Stimulated activated CD8-positive, alpha-beta memory T cell treated with anti-CD3 and anti-CD28 coated beads, Interleukin-7, amount 100 ng/mL, for 4 hours (primary cell): ENCODE measurements around the gene CCDC158.
"Not testable (repeated sequence)": the region's sequence is repeated elsewhere in the genome, so short reads cannot be mapped to it uniquely, and the experiment has no call there.

ENCODE experiments used
- DNase-seq, 2 donors: peaks; one replicate each; pipeline ENCODE4 v3.0.0-alpha.2; 2020; ENCODE audit warnings: low read depth in 2 of 2

Gene CCDC158

DNA sequence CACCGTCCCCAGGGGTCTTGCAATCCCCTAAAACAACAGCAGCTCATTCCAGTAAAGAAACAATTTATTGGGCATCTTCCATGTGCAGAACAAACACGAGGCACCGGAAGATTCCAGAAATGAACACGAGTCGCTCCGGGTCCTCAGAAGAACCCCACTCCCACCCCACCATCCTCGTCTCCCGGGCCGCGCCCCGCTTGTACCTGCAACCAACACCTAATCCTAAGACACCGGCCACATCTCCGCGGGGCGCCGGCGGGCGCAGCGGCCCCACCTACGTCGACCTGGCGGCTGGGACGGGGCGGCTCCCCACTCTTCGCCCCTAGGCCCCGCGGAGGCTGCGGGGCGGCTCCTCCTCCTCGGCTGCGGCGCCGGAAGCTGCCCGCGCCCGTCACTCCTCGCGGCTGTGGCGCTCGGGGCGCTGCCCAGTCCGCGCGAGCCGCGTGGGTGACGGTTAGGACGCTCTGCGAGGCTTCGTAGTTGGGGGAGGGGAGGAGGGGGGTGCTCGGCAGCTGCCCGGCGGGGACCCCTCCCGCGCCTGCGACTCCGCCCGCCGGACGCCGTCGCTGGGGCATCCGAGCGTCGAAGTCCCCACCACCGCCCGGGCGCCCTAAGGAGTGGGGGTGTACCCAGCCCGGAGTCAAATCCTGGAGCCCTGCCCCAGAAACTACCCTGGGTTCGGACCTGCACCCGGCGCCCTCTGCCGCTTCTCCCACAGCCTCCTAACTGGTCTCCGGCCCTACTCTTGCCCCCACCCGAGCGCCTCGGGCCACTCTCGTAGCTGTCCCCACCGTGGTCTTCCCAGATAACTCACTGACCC lies at the start of gene CCDC158:
TSS of gene CCDC158 (minus strand) at position 380 of the 820 bp plus-strand sequence. CDS start 17,934 bp downstream, outside the sequence.
- no peak for DNase-seq

DNA sequence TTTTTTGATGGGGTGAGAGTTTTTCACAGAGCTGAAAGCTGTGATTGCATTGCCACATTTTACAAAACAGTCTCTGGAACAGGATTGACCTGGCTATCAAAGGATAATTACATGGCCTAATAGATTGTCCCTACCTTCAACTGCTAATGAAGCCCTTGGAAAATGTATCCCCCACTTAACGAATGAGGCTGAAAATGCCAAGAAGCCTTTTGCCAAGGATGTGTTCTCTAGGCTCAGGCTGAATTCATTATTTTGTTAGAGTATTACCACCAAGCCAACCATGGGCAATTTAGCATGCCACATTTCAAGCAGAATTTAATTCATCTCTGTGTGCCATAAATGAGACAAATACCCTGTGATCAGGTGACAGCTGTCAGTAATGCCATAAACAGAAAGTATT lies 49.6 kb upstream of the CCDC158 start:
- DNase-seq: no peak

DNA sequence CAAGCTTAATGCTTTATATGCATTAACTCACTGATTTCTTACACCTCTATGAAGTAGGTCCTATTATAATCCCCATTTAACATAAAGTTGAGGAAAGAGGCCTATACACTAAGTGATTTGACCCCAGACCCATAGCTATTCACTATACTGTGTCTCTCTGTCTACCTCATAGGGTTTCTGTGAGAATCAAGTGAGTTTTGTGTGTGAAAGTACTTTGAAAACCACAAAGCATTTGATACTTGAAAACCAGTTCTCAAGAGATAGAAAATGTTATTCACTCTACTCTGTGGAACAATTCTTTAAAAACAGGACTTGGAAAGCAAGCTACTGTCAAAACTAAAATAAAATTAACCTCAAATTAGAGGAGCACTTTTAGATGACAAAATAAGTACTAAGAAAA lies 49.1 kb upstream of the CCDC158 start:
- DNase-seq: no peak

- DNase-seq: no peak
Measured at GRCh38 chr4:76463568-76463967, 42.6 kb upstream of the CCDC158 start.

DNA sequence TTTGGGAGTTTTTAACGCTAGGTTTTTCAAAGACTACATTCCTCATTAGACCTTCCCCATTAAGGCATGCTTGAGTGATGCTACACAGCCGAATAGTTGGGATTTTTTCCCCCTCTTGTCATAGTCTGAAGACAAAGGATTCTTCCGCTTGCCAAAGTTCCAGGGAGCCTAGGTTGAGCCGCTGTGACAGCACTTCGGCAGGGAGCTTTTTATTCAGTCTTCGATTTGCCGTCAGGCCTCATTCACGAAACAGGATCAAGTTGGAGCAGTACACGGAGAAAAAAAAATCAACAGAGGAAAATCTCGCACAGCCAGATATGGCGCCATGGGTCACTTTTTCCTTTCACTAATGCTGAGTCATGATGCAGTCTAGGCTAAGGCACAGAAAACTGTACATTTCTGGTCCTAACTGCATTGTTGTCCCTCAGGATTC lies 38.4 kb upstream of the CCDC158 start:
- no peak for DNase-seq

DNA sequence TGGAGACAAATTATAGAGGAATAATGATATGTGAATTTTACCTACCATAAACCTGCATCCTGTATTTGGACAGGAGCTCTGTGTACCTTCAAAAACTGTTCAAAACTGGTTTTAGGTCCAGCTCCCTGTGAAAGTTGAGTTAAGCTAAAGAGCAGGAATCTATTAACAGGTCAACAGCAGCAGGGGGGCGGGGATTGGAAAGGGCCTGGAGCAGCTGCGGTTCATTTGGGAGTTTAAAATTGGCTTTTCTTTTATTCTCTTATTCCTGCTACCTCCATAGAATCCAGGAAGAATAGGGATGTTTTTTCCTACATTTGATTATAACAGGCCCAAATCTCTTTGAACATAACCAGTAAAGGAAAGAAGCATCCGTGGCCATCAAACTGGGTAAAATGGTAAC lies 37.9 kb upstream of the CCDC158 start:
- DNase-seq: no peak

DNA sequence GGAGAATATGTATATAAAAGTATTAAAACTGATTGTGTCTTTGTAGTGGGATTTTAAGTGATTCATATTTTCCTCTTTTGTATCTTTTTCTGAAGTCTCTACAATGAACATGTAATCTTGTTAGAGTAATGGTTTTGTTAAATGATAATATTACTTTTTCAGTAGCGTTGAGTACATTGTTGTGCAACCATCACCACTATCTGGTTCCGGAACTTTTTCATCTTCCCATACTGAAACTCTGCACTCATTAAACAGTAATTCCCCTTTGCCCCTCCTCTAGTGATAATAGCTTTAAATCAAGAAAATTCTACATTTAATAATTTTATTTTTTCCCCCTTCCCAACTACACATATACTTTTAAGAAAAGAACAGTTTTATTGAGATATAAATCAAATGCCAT lies 37.4 kb upstream of the CCDC158 start:
- no peak for DNase-seq

GRCh38 chr4:76457885-76458284 lies 36.9 kb upstream of the CCDC158 start:
- no peak for DNase-seq

DNA sequence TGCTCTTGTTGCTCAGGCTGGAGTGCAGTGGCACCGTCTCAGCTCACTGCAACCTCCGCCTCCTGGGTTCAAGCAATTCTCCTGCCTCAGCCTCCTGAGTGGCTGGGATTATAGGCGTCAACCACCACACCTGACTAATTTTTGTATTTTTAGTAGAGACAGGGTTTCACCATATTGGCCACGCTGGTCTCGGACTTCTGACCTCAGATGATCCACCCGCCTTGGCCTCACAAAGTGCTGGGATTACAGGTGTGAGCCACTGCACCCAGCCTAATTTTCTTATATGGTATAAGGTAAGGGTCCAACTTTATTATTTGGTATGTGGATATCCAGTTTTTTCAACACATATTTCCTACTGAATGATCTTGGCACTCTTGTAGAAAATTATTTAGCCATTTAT lies 33.1 kb upstream of the CCDC158 start:
- DNase-seq: not testable (repeated sequence)

GRCh38 chr4:76453232-76453631 lies 32.3 kb upstream of the CCDC158 start:
- no peak for DNase-seq

DNA sequence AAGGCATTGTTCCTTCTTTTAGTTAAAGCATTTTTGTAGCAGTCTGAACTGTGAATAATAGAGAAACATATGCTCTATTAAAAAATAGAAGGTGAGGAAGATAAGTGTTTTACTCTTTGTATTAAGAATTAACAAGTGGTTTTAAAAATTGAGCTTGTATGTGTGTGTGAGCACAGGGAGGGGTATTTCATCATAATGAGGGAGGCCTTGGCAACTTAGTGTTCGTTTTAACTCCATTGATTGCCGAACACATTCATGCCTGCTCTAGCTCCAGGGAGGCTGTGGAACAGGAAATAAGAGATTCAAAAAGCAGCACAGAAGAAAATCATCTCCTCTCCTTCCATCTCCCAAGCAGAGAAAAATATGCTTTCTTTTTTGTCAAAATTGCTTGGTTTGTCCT lies 28.9 kb upstream of the CCDC158 start:
- DNase-seq: no peak

- DNase-seq: no peak
Measured at GRCh38 chr4:76449362-76449767, 28.4 kb upstream of the CCDC158 start.

GRCh38 chr4:76448211-76448610 lies 27.3 kb upstream of the CCDC158 start:
- no peak for DNase-seq

- no peak for DNase-seq
Measured at GRCh38 chr4:76447393-76447851, 26.5 kb upstream of the CCDC158 start.

DNA sequence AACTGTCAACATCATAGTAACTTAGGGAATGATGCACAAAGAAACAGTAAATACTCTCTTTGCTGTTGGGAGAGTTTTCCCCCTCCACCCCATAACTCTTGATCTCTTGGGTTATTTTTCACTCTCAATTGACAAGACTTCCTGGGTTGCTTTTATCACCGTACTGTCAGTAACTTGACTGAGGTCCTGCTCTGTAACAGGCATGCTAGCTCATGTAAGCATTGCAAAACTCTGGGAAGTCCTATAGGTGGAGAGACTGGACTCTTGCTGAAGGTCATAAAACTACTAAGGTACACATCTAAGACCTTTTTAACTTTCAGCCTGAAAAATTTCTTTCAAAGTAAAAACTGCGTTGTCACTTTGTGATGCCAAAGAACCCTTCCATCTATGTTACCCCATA lies 25.0 kb upstream of the CCDC158 start:
- no peak for DNase-seq

DNA sequence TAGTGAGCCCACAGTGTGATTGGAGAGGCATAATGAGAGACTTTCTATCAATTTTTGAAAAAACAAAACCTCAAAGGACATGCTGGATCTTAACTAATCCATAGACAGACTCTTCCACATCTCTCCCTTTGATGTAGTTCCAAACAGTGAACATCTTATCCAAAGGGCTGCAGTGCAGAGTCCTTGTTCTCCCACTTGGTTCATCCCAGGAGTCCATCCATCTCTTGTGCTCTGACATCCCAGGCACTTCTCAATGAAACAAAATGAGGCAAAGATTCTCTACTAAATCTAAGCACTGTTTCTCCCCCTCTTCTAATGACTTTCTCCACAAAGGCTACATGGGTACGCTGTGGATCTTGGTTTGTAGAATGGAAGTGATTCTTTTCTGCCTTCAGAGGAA lies 22.4 kb upstream of the CCDC158 start:
- no peak for DNase-seq

- no peak for DNase-seq
Measured at GRCh38 chr4:76442807-76443206, 21.9 kb upstream of the CCDC158 start.

DNA sequence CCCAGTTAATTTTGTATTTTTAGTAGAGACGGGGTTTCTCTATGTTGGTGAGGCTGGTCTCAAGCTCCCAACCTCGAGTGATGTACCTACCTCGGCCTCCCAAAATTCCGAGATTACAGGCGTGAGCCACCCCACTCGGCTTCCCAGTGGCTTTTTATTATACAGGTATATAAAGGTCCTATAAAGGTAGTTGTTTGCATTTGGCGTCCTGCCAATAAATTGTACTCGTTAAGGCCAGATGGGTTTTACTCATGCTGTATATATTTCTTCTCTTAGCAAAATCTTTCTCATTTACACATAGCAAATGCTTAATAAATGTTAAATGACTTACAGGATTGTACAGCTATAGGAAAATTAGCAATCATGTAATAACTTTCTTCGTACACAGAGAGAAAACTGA lies 20.9 kb upstream of the CCDC158 start:
- no peak for DNase-seq

DNA sequence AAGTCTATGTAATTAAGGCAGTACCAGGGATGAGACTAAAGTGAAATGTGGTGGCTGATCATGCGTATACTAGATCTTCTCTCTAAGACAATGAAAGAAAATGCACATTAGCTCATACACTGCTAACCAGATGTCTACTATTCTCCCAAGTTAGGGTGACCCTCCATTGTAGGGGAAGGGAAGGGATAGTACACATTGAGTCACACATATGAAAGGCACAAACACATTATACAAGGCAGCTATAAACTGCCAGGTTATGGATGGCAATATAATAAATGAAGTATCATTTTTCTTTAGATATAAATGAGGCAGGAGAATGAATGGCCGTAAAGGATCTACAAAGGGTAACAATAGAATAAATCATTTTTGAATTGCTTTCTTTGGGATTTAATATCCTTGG lies 18.6 kb upstream of the CCDC158 start:
- no peak for DNase-seq

- no peak for DNase-seq
Measured at GRCh38 chr4:76435528-76436319, 14.8 kb upstream of the CCDC158 start.

- DNase-seq: no peak
Measured at GRCh38 chr4:76434901-76435527, 14.1 kb upstream of the CCDC158 start, which contains the start of gene SHROOM3. TSS of gene SHROOM3 (plus strand) at chr4:76435229. CDS start at chr4:76436053, 824 bp downstream.
